HG03039 (cell line): ENCODE data around the gene DNAJC2.
"Not testable (repeated sequence)": the region's sequence is repeated elsewhere in the genome, so short reads cannot be mapped to it uniquely, and the experiment has no call there.

Source experiments
- ATAC-seq: cut with Tn5 transposase; IDR thresholded peaks from one replicate; pipeline ENCODE4 v1.9.1; 2021; ENCODE audit warnings: mild to moderate bottlenecking, moderate library complexity; ENCODE audit not compliant: unreplicated experiment

Gene DNAJC2

DNA sequence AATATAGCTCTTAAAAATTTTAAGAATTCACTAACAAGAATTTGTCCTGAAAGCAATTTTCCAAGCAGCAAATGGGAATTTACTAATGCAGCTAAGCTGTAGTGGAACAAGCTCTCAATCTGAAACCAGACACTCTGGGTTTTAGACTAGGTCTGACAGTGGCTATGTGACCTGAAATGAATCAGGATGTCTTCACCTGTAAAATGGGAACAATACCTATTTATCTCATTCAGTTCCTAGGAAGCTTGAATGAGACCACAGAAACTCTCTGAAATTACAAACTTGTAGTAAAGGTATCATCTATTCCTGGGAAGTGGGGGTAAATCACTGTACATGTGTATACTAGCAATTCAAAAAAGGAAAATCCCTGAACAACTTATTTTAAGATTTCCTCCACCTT, 1.2 kb downstream of the DNAJC2 start:
- no peak for ATAC-seq

DNA sequence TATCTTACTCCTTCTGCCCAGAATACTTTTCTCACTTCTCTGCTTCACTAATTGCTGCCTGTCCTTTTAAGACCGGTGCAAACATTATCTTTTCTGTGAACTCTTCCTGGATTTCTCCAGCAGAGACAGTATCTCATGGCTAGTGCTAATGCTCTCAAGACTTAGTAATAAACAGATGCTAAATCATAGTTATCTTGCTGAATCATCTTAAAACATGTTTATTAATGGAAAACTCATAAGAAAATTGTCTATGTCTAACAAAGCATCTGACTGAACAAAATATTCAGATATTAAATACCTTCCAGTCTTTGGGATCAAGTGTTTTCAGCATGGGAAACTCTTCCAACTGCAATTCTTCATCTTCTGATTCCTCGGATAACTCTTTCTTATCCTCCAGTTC, 3.1 kb downstream of the DNAJC2 start:
- ATAC-seq: no peak

DNA sequence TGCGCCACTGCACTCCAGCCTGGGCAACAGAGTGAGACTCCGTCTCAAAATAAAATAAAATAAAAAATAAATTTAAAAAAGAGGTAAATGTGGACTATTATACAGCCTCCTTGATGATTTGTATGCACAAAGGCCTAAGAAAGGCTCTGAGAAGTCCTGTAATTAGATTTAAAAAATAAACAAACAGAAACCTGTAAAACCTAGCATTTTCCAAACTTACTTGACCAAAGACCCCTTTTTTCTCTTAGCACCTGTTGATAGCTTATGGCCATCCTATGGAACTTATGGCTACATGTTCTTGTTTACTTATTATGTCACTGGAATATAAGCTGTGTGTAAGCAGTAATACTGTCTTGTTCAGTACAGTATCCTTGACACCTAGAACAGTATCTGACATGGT, 5.7 kb downstream of the DNAJC2 start:
- no peak for ATAC-seq

DNA sequence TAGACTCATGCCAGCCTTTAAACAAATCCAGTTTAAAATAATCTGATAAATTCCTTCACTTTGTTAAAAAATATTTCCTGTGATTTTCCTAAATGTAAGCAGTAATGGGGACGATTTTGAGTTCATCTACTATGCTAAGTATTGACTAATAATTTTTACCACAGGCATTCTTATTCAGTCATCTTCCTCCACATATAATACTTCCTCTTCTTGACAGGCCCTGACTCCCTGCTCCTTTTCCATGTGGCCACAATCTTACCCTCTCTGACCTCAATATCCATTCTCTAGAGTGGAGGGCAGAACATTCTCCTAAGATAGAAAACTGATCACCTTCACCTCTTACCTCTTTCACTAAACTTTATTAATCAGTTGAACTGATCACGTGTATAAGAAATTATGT, 7.8 kb downstream of the DNAJC2 start:
- no peak for ATAC-seq

DNA sequence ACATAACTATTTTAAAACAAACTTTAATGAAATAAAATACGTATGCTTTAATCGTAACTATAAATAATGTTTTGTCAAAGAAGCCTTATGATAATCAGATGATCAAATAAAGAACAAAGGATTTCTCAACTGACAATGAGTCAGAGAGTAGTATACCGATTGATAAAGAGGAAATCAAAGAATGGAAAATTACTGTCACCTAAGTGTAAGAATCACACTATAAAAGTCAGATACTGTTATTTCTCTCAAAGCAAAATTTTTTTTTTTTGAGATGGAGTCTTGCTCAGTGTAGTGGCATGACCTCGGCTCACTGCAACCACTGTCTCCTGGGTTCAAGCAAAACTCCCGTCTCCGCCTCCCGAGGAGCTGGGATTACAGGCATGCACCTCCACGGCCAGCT, 18.8 kb downstream of the DNAJC2 start:
- no peak for ATAC-seq

DNA sequence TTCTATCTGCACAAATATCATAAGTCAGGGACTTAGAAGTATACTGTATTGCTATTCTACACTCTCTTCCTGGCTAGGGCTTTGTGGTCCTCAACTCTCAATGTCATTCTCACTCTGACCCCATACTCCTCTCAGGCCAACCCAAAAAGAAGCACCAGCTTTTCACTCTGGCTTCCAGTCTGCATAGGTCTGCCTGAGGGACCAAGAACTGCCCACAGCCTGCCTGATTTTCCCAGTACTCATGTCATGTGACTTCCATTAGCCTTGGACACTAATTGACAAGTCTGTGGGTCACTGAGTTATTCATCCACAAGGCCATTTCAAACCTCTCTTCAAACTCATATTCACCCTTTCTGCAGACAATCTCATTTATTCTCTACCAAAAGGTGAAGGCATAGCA, 27.6 kb downstream of the DNAJC2 start:
- no peak for ATAC-seq

DNA sequence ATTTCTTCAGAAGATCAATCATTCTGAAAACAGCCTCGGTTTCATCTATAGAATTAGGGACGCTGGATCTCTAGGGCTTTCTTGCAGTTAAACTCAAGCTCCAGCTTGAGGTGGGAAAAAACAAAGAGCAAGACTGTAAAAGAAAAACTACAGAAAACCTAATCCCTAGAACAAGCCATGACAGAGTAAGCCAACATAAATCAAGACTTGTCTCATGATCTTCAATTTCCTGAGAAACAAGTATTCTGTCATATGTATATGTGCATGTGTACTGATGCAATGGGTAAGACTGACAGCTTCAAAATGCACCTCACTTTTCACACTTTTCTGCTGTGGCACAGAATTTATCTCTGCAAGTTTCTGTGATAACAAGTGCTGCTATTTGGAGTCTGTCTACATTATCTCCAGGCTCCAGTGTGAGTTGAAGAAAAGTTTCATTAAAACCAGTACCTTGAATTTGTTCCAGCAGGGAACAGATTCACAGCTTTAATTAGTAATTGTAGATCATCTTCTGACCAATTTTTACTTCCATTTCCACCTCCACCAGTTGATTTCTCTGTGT, 28.1 kb downstream of the DNAJC2 start:
- ATAC-seq: no peak

DNA sequence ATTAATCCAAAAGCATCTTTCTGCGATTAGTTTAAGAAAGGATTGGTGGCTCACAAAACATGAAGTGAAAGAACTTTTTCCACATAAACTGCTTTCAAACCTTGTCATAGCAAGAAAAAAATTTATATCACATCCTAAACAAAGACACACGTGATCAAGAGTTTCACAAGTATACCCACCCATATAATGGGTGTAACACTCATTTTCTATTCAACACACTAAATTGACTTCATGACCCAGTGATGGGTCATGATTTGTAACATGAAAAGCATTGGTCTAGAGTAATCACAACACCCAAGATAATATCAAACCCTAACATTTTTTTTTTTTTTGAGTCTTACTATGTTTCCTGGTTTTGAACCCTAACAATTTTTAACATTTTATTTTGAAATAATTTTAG, 29.7 kb downstream of the DNAJC2 start:
- ATAC-seq: no peak

DNA sequence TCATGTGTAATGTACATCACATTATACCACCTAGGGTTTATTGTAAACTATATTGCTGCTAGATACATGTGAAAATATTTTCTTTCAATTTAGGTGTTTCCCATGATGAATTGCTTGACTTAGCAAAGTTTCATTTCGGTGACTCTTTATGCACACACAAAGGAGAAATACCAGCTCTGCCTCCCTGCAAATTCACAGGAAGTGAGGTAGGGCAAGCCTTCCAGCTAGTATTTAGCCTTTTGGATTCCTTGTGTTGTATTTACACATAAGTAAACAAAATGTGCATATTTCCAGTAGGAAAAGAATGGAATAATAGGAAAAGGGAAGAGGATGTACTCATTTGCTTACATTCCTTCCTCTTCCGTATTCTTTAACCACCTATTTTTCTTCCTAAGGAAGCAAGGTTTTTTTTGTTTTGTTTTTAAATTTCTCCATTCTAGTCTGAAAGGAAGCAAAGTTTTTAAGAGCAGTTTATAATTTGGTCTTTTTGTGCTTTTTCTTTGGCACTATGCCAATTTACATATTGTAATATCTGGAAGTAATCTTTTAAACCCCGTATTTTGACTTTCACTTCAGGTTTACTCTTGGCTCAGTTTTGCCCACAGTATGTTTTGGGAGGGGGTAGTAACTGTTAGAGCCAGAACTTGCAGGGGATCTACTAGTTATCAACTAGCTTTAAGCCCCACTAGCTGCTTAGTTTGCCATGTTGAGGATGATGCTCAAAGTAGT, 36.9 kb downstream of the DNAJC2 start:
- ATAC-seq: no peak

DNA sequence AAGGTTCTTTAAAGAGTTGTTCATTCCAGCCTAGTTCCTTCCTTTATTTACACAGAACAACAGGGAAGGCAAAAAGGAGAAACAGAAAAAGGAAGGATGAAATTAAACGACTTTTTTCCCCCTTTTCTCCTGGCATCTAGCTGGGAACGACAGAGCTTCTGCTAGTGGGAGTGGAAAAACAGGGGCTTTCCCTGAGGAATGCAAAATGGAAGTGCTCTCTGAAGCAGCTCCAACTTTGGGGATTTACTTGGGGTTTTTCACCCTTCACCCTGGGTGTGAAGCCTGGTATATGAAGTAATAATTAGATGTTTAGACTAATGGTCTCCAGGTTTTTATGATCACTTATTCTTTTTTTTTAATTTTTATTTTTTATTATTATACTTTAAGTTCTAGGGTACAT, 43.1 kb downstream of the DNAJC2 start:
- no peak for ATAC-seq

DNA sequence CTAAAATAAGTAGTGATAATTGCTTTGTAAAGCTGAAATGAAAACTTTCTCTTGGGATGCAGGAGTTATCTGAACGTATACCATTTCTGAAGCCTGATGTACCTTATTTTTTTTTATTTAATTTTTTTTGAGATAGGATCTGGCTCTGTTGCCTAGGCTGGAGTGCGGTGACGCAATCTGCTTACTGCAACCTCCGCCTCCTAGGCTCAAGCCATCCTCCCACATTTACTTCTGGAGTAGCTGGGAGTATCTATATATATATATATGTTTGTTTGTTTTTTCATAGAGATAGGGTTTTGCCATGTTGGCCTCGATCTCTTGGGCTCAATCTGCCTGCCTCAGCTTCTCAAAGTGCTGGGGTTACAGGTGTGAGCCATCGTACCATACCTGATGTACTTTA, 44.9 kb downstream of the DNAJC2 start:
- ATAC-seq: no peak

DNA sequence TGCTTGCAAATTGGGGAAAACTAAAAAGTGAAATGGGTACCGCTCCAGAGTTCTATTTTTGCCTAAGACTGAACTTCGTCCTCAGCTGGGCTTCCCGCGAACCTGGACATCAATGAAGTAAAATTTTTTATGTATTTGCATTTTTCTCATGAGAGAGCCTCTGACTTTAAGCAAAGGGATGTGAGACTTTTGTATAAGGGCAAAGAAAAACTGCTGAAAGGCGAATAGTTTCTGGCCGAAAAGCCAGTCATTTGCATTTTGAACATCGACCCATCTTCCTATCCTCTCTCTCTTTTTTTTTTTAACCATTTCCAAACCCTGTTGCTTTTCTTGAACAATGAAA, 46.8 kb downstream of the DNAJC2 start:
- no peak for ATAC-seq

DNA sequence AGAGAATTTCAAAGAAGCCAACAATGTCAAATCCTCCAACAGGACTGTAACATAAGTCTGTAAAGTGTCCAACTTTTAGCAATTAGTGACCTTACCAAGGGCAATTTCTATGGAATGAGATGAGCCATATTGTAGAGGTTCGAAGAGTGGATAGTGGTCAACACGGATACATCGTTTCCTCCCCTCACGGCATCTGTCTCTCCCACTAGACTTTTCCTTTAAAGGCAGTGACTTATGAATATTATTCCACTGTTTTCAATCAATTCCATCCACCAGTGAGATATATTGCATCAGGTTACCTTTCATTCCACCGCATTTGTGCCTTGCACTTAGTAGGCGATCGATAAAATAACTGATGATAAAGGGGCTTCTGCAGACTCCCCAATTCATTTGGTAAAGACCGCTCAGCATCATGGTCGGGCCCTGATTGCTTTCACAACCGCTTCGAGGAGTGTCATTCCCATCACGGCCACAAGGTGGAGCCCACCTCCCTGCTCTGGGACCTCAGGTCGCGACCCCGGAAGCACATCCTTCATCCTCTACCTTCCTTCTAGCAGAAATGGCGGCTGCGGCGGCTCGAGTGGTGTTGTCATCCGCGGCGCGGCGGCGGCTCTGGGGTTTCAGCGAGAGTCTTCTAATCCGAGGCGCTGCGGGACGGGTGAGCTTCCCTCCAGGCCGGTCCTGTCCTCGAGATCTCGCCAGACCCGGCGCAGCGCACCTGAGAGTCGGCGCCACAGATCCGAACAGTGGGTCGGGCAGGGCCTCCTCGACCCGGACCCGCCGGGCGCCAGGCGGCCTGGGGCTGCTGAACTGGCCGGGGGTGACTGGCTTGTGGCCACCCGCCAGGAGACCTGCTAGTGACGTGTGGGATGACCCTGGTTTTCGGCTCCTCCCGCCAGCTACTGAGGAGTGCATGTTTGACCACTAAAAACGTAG, 47.4 kb downstream of the DNAJC2 start, which contains the start of gene PMPCB:
PMPCB (plus strand) TSS at position 535 of the 936 bp plus-strand sequence; CDS start at position 560, 25 bp downstream.
- peak; percentile 87 for ATAC-seq

DNA sequence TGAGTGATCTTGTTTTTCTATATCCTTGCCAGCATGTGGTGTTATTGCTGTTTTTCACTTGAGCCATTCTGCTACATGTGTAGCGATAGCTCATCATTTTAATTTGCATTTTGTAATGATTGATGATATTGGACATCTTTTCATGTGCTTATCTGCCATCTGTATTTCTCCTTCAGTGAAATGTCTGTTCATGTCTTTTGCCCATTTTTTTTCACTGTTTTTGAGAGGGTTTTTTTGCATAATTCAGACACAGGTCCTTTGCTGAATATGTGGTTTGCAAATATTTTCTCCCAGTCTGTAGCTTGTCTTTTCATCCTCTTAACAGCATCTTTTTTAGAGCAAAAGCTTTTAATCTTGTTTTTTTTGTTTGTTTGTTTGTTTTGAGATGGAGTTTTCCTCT, 51.0 kb downstream of the DNAJC2 start:
- ATAC-seq: no peak

DNA sequence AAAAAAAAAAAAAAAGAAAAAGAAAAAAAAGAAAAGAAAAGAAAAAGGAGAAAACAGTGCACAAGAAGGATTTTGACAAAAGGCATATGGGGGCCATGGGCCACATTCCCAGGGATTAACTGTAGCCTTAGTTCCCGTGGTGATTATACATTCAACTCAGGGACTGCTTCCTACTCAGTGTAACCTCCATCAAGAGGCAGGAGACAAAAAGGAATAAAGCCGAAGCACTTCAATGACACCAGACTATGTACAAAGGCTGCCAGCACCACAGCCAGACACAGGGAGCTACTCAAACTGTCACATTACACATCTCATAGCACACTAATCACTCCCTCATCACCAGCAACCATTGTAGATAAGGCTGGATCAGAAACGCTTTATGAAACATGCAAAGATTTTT, 52.4 kb downstream of the DNAJC2 start:
- no peak for ATAC-seq

DNA sequence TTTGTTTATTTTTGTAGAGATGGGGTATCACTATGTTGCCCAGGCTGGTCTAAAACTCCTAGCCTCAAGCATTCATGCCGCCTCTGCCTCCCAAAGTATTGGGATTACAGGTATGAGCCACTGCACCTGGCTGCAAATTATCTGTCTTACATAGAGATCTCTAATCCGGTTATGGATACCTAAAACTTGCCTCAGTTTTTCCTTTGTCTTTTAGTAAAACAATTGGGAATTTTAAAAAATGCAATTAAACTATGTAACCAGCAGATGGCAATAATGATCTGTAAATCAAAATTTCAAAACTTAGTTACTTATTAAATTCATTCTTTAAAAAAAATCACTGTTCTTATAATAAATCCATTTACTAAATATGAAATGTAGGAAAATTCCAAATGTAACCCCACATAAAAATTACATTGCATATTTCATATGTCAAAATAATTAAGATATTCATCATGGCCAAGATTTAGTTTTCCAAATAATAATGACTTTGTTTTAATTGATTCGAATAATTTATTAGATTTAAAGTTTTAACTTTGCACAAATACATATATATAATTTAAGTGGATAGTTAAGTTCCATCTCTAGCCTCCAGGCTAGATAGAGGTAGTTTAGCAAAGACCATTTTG, 61.7 kb downstream of the DNAJC2 start:
- ATAC-seq: not testable (repeated sequence)

DNA sequence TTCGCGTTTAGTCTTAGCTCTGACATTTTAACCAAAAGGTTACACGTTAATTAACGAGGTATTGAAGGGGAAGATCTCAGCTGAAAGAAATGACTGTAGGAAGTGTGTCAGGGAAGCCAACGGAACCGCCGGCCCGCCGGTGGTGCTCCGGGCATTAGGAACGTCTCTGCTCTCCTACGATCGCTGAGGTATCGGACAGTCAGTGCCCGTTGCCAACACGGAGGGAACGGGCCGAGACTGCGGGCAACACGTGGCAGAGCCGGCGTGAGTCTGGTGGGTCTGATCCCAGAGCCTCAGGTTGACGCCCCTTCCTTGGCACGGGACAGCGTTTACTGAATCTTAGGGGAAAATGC, 63.8 kb downstream of the DNAJC2 start:
- not testable (repeated sequence) for ATAC-seq

DNA sequence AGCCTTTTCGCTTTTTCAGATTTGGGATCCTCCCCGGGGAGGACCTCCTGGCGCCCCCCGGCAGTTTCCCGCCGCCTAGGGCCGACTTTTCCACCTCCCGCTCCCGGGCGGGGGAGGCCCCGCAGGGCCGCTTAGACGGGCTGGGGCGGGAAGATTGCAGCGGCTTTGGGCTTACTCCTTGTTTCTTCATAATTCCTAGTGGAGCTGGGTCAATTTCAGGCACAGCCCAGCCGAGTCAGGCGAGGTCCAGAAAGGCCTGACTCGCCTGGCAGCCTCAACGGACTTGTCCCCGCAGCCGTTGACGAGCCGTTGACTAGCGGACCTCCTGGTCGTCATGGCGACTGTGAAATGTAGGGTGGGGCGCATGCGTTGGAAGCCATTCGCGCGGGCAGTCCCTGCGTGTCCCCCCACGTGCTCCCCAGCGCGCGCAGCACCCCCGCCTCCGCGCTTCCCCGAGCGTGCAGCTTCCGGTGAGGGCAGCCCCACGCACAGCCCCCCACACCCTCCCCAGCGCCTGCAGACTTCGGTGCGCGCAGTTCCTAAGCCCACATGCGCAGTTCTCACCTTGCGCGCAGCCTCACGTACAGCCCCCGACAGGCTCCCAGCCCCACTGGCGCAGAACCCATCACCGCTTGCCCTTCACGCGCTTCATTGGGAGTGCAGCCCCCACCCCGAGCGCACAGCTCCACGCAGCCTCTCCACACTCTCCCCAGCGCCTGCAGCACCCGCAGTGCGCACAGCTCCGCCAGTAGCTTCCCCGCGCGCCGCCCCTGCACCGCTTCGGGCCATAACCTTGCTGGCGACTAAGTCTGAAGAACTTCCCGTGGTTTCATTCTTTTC, 64.4 kb downstream of the DNAJC2 start:
- ATAC-seq: peak; percentile 96

DNA sequence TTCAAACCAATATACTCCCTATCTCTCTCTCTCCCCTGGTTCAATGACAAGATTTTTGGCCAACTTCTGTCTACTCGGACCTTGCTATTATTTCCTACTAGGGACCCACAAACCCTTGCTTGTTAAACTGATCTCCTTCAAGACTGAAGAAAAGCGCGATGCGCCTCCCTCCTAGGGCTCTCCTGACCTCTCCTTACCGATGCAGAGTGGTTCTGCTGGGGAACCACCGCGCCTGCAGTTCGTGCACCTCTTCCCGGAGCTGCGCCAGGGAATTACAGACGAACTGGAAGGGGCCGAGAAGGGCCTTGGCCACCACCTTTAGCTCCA, 65.0 kb downstream of the DNAJC2 start:
- peak; percentile 37 for ATAC-seq

DNA sequence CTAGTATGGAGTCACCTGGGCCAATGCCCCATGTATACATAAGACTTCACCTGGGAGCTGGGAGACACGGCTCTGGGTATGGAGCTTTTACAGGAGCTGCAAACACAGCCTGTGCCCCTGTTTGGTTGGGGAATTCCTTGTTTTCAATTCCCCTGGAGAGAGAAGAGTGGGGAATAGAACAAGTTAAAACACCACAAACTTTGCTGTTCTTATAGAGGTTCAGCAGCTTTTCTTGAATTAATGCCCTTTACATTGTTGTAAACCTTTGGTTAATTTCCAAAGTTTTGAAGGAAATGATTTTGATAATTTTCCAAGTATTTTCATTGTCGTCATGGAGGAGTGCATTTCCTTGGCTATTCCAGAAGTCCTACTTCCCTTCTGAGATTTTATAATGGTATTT, 66.4 kb downstream of the DNAJC2 start:
- ATAC-seq: not testable (repeated sequence)

DNA sequence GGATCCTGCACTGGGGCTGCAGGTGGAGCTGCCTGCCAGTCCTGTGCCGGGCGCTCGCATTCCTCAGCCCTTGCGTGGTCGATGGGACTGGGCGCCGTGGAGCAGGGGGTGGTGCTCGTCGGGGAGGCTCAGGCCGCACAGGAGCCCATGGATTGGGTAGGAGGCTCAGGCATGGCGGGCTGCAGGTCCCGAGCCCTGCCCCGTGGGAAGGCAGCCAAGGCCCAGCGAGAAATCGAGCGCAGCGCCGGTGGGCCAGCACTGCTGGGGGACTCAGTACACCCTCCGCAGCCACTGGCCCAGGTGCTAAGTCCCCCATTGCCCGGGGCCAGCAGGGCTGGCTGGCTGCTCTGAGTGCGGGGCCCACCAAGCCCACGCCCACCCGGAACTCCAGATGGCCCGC, 69.7 kb downstream of the DNAJC2 start:
- ATAC-seq: not testable (repeated sequence)
